ENCODE data around the gene RBM20.
A peak's percentile ranks its signal among the peaks of the same experiment; 100 is the strongest.
"Not testable (repeated sequence)": the region's sequence is repeated elsewhere in the genome, so short reads cannot be mapped to it uniquely, and the experiment has no call there.

Gene RBM20

GRCh38 chr10:110648692-110649346, 4.7 kb downstream of the RBM20 start:
- no peak for DNase-seq (ENCODE audit: low spot score)

DNA sequence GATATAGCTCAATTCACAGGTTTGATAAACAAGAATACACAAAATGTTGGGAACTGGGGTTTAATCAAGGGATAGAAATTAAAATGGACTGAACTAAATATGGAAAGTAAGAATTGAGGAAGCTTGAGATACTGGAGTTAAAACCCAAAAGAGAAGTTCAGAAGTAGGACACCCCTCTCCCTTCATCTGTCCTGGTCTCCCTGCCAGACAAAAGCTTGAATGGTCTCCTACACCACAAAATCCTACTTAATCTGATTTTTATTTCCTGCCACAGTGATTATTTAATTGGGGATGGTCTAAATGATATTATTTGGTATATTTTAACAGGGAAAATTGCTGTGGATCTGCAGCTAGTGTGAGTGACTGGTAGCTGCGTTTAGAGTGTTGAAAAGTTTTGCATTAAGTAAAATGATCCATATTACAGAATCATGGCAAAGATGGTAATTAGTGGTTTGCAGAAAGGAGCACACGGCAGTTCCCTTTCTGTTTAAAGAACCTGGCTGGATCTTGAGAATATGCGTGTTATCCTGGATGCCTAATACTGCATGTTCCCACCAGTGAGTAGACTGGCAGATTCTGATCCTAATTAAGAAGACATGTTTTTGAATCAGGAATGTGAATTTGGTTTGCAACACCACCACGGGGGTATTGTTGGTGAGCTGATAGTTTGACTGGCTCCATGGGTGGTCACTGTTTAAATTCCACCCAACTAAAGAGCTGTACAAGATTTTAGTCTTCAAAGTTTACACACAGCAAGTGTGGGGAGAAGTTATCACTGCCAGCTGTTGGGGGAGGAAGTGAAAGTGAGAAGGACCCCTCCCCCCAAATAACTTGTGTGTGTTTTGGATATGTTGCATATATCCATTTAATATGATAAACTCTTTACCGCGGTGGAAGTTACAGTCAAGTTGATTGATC, 5.5 kb downstream of the RBM20 start:
- no peak for DNase-seq (ENCODE audit: low spot score)

- no peak for DNase-seq (ENCODE audit: low spot score)
Observed at GRCh38 chr10:110650265-110650668, 6.1 kb downstream of the RBM20 start.

- no peak for DNase-seq (ENCODE audit: low spot score)
Observed at GRCh38 chr10:110651044-110651958, 7.2 kb downstream of the RBM20 start.

- no peak for DNase-seq (ENCODE audit: low spot score)
Observed at GRCh38 chr10:110652475-110653118, 8.5 kb downstream of the RBM20 start.

- no peak for DNase-seq (ENCODE audit: low spot score)
Observed at GRCh38 chr10:110655320-110655719, 11.2 kb downstream of the RBM20 start.

- no peak for DNase-seq (ENCODE audit: low spot score)
Observed at GRCh38 chr10:110656612-110657011, 12.5 kb downstream of the RBM20 start.

DNA sequence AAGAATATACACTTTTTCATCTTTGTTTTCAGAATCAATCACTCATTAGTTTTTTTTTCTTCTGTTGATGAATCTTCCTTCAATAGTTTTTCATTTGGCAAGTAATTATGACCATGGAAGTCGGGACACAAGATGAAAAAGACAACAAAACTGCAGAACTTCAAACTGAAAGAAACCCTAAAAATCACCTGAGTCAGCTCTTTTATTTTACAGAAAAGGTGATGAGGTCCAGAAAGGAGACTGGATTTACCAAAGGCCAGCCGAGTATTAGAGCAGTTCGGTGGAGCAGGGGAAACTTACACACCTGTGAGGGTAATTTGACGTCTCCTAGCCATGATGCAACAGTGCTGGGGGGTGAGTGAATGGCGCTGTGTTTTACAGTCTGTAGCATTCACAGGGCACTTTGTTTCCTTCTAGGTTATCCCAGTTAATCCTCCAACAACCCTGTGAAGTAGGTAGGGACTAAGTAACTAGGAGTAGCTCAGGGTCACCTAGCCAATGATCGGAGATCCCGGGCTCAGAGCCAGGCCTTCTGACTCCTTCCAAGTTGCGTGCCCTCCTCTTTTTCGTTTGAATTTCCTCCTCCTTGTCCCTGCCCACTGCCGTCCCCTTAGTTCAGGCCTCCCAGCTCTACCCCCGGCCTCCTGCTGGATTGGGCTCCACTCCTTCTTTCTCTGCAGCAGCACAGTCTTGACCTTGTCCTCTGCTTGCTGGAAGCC, 14.0 kb downstream of the RBM20 start:
- DNase-seq (ENCODE audit: low spot score) = no peak

- DNase-seq (ENCODE audit: low spot score) = no peak
Observed at GRCh38 chr10:110659558-110659957, 15.4 kb downstream of the RBM20 start.

GRCh38 chr10:110660289-110660688, 16.2 kb downstream of the RBM20 start:
- DNase-seq (ENCODE audit: low spot score) = not testable (repeated sequence)

DNA sequence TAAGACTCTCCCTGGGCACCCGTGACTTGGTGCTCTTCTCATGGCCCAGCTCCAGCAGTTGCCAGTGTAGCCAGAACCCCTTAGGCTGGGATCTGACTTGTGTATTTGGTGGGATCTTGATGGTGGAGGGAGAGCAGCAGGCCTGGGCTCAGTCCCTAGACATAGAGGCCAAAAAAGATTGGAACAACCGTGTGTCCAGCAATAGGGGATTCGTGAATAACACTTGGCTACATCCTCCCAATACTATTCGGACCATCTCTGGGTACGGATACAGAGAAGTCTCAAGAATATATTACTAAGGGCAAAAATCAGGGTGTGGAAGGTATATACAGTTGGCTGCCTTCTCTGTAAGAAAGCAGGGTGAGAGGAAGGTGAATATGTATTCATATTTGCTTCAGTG, 17.2 kb downstream of the RBM20 start:
- DNase-seq (ENCODE audit: low spot score) = no peak

- peak; percentile 26 for DNase-seq (ENCODE audit: low spot score)
Observed at GRCh38 chr10:110664483-110665420, 20.6 kb downstream of the RBM20 start.

GRCh38 chr10:110666259-110666658, 22.1 kb downstream of the RBM20 start:
- DNase-seq (ENCODE audit: low spot score) = not testable (repeated sequence)

GRCh38 chr10:110666673-110667072, 22.5 kb downstream of the RBM20 start:
- no peak for DNase-seq (ENCODE audit: low spot score)

- DNase-seq (ENCODE audit: low spot score) = no peak
Observed at GRCh38 chr10:110667620-110668343, 23.6 kb downstream of the RBM20 start.

DNA sequence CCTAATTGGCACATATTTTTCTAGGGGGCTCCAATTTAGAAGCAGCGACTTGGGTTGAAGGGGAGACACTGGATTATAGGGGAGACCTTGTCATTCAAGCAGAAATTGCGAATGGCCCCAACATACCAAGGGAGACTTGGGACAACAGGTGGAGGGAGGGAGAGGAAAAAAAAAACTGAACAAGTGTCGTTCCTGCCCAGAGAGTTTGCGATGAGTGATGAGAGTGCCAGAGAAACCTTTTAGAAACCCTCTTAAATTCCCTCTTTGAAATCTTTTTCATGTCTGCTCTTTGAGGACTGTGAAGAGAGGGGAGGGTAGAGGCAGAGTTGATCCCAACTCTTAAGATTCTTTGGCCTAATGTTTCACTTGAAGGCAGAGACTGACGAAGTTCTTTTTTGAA, 24.3 kb downstream of the RBM20 start:
- no peak for DNase-seq (ENCODE audit: low spot score)

DNA sequence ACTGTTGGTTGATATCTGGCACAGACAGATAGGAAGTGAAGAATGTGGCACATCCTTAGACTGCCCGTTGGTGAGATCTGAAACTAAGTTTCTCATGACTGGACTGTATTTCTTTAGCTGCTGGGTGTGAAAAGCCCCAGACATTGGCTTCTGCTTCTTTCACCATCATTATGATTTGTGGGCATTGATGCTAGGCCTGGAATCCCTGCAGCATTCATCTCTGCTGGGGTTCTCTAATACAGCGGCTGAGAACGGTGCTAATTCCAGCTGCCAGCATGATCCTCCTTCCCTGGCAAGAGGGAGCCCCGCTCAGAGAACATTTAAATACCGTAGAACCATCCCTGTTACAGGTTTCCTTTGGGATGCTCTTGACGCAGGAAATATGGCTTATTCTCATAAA, 26.2 kb downstream of the RBM20 start:
- DNase-seq (ENCODE audit: low spot score) = no peak

DNA sequence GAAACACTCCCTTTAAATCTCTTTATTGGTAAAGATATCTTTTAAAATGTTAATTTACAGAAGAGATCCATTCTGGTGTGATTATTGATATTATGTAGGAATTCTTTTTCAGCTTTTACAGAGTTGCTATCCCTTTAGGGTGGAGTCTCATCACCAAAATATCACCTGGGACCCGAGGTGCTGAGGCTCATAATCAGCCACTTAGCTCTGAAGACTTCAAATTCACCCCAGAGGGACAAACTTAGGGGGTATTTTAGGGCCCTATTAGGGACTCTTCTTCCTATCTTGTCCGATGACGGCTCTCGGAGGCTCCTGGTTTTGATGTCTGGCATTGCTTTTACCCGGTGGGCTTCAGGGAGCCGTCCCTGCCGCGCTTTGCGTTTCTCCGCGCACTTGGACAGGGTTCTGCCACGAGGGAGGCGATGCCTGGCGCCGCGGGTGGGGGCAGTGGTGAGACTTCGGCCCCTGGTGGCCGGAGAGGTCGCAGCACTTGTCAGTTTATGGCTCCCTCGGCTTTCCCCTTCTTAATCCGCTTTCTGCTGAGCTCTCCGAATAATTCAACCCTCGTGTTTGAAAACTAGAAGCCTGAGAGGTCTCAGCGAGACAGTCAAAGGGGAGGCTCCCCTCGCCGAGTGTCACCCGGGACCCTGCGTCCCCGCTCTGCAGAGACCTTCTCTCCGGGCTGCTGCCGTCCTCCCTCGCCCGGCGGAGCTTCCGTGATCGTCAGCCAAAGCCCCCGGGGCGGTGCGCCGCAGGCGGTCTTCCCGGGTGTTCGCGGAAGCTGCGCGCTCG, 27.8 kb downstream of the RBM20 start:
- peak; percentile 51 for DNase-seq (ENCODE audit: low spot score)

DNA sequence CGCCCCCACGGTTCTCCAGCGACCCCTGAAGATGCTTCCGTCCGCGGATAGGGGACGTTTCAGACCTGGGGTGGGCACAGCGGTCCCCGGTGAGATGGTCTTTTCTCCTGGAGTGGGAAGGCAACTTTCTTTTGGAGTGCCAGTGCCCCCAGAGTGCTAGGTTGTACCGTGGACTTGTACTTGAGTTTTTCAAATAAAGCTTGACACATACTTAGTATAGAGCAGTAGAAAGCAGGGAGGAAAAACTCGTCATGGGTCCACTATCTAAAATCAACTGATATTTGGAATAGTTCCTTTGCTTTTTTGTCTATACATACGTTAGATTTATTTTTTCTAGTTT, 28.4 kb downstream of the RBM20 start:
- no peak for DNase-seq (ENCODE audit: low spot score)
